ENCODE results near the gene COL17A1.

The COL17A1 gene

DNA sequence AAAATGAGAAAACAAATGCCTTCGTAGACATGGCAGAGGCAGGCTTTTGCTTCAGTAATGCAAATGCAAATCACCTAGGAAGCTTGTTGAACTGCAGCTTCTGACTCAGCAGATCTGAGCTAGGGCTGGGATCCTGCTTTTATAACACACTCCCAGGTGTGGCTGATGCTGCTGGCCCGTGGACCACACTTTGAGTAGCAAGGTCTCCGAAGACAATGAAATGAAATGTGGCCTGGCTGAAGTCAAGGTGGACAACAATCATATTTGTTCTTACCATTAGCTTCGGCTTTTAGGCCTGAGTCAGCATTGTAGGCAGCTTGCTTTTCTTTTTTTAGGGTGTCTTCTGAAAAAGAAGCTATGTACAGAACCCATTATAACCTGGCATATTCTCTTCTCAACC is 26.3 kb downstream of the COL17A1 start:
- Histone ChIP-seq H3K4me3 (no peak overlapping the region), H3K9me3 (no peaks in the 10 kb centered on the region), H3K27ac (no peak overlapping the region), H3K4me1 (no peaks in the 10 kb centered on the region), H3K36me3 (no peaks in the 10 kb centered on the region), H3K27me3 (no peaks in the 10 kb centered on the region)
- intact Hi-C loops (cut with DNase I; ENCODE audit: low total_unique reads), result no loop called here
- TF ChIP-seq, protein P1, sequence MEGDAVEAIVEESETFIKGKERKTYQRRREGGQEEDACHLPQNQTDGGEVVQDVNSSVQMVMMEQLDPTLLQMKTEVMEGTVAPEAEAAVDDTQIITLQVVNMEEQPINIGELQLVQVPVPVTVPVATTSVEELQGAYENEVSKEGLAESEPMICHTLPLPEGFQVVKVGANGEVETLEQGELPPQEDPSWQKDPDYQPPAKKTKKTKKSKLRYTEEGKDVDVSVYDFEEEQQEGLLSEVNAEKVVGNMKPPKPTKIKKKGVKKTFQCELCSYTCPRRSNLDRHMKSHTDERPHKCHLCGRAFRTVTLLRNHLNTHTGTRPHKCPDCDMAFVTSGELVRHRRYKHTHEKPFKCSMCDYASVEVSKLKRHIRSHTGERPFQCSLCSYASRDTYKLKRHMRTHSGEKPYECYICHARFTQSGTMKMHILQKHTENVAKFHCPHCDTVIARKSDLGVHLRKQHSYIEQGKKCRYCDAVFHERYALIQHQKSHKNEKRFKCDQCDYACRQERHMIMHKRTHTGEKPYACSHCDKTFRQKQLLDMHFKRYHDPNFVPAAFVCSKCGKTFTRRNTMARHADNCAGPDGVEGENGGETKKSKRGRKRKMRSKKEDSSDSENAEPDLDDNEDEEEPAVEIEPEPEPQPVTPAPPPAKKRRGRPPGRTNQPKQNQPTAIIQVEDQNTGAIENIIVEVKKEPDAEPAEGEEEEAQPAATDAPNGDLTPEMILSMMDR (IDR thresholded peaks at IDR 0.05), result no peak
- DNase-seq, result no peak

DNA sequence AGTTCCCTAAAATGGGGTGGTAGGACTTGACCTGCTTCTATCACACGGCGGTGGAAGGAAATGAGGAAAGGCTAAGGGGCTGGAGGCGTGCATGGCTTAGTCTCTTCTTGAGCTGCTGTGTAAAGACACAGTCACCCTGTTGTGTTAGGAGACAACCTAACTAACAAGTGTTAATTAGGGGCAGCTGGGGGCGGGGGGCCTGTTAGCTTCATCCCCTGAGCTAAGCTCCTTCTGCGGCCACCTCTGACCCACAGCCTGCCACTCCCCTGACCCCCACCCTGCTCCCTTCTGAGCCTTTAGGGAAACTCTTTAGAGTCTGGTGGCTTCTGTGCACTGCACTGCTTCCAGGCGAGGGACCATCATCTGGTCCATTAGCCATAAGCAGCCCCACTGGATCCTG is 28.0 kb downstream of the COL17A1 start:
- TF ChIP-seq, protein P1 (IDR thresholded peaks at IDR 0.05), result no peak
- intact Hi-C loops (cut with DNase I; ENCODE audit: low total_unique reads), result no loop called here
- no peaks in the 10 kb centered on the region for H3K9me3 ChIP-seq
- H3K27me3 ChIP-seq, result no peaks in the 10 kb centered on the region
- H3K27ac ChIP-seq, result no peak overlapping the region
- H3K4me1 ChIP-seq, result no peaks in the 10 kb centered on the region
- no peak for DNase-seq
- no peaks in the 10 kb centered on the region for H3K36me3 ChIP-seq
- H3K4me3 ChIP-seq, result no peak overlapping the region

DNA sequence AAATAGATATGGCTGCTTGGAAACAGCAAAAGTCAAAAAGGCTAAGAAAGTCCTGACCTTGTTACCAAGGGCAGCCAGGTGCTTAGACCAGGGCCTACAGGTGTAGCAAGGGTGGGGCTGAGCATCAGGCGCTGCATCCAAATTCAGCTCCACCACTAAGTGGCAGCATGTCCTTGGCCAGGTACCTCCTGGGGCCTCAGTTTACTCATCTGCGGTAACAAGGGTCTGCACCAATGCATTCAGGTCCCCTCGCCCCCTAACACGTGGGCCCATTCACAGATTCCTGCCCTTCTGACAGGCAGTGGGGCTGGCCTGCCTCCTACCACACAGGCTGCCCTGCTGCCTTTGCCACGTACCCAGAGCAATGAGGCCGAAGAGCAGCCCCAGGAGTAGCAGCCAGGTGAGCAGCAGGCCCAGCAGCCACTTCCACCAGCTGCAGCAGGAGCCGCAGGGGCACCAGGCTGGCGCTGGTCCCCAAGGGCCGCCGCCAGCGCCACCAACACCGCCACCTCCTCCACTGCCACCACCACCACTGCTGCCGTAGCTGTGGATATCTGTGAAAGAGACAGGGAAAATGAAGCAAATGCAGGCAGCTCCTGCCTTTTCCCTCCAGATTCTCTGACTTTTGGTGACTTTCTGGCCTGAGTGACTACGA is 28.9 kb downstream of the COL17A1 start:
- H3K27ac ChIP-seq, result no peak overlapping the region
- no peaks in the 10 kb centered on the region for H3K9me3 ChIP-seq
- DNase-seq, result no peak
- H3K4me1 ChIP-seq, result no peaks in the 10 kb centered on the region
- intact Hi-C loops (cut with DNase I; ENCODE audit: low total_unique reads), result no loop called here
- H3K4me3 ChIP-seq, result no peak overlapping the region
- H3K27me3 ChIP-seq, result no peaks in the 10 kb centered on the region
- TF ChIP-seq, protein P1 (IDR thresholded peaks at IDR 0.05), result no peak
- no peaks in the 10 kb centered on the region for H3K36me3 ChIP-seq

DNA sequence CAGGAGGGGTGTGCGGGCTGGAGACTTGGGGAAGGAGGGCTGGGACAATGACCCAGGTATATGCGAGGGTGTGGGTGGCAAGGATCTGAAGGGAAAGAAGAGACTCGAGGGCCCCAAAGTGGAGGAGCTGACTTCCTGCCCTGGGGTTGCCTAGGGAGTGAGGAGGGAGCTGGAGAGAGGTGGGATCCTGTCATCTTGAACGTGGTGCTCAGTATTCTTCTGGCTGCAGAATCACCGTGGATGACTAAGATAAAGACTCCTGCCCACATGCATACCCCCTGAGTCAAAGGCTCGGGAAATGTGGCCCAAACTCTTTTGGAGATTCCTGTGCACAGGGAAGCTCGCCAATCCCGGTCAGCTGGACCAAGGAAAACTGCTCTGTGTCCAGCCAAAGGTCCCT is 31.2 kb downstream of the COL17A1 start:
- Histone ChIP-seq H3K4me3 (no peak overlapping the region), H3K27me3 (no peaks in the 10 kb centered on the region), H3K9me3 (no peaks in the 10 kb centered on the region), H3K27ac (no peak overlapping the region), H3K4me1 (no peaks in the 10 kb centered on the region), H3K36me3 (no peaks in the 10 kb centered on the region)
- intact Hi-C loops (cut with DNase I; ENCODE audit: low total_unique reads), result no loop called here
- no peak for DNase-seq
- TF ChIP-seq, protein P1 (IDR thresholded peaks at IDR 0.05), result no peak

DNA sequence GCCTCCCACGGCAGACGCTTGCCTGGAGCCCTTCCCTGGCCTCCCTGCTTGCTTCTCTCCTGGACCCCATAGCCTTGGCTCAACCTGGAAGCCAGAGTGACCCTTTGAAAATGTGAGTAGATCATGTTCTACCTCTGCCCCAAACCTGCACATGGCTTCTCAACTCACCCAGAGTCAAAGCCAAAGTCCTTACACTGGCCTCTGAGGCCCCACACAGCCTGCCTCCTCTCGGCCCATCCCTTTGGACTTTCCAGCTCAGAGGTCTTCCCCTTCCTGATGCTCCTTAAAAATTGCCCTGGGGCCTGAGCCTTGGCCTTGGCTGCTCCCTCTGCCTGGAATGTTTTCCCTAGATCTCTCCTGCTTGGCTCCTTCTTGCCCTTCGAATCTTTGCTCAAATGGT is 32.5 kb downstream of the COL17A1 start:
- H3K27me3 ChIP-seq, result no peaks in the 10 kb centered on the region
- no peaks in the 10 kb centered on the region for H3K4me1 ChIP-seq
- intact Hi-C loops (cut with DNase I; ENCODE audit: low total_unique reads), result no loop called here
- H3K27ac ChIP-seq, result no peak overlapping the region
- H3K9me3 ChIP-seq, result no peaks in the 10 kb centered on the region
- TF ChIP-seq, protein P1 (IDR thresholded peaks at IDR 0.05), result no peak
- DNase-seq, result no peak
- no peak overlapping the region for H3K4me3 ChIP-seq
- no peaks in the 10 kb centered on the region for H3K36me3 ChIP-seq

DNA sequence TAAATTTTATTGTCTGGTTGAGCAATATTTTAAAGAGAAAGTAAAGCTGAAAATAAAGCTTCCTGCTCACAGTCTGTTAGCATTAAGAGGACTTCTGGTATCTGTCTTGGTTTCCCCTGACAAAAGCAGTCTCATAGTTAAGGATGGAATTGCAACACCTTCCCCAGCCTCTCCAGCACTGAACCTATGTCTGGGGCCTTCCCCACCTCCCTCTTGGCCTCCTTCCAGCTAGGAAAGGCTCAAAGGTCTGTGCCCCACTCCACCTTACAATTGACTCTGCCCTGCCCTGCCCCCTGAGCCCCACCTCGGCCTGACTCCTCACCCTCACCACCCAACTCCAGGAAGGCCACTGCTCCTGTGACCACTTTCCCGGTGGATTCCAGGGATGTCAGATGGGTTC is 33.2 kb downstream of the COL17A1 start:
- Histone ChIP-seq H3K9me3 (no peaks in the 10 kb centered on the region), H3K4me3 (no peak overlapping the region), H3K4me1 (no peaks in the 10 kb centered on the region), H3K36me3 (no peaks in the 10 kb centered on the region), H3K27me3 (no peaks in the 10 kb centered on the region), H3K27ac (no peak overlapping the region)
- DNase-seq, result no peak
- intact Hi-C loops (cut with DNase I; ENCODE audit: low total_unique reads), result no loop called here
- TF ChIP-seq, protein P1 (IDR thresholded peaks at IDR 0.05), result no peak

All from tibial artery (tissue), 4 donors.